HG03442 (cell line): Measurements from ENCODE around the gene YPEL3.
"Not testable (repeated sequence)": the region's sequence is repeated elsewhere in the genome, so short reads cannot be mapped to it uniquely, and the experiment has no call there.

Experiments
- ATAC-seq: cut with Tn5 transposase; IDR thresholded peaks from one replicate; pipeline ENCODE4 v1.9.1; 2021; ENCODE audit warnings: mild to moderate bottlenecking, moderate library complexity; ENCODE audit not compliant: unreplicated experiment

YPEL3 gene

DNA sequence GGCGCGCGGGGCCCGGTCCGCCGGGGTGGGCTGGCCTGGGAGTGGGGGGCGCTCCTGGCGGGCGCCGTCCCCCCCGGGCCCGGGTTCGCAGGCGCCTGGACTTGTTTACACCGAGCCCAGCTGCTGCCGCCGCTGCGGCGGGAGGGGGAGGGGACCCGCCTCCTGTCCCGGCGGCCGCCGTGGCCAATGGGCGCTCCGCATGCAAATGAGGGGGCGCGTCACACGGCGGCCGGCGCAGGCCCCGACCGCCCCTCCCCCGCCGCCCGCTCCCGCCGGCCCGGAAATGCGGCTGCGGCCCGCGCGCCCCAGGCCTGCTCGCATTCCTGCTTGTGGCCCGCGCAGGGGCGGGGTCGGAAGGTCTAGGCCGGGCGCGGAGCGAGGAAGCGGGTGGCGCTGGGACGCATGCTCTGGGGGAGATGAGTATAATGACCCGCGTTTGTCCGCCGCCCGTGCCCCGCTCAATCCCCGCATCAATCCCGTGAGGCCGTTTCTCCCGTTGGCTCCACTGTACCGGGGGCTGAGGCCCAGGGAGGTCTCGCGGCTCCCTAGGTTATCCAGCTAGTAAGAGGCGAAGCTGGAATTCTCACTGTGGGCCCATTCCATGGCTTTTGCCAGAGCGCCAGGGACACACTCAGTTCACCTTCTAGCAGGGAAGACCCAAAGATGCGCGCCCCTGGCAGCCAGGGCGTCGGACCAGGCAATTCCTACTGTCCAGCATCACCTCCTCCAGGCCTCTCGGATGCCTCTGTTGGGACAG is at the start of gene YPEL3:
Gene YPEL3 (minus strand): TSS at position 109 of the 757 bp plus-strand sequence. CDS start 731 bp downstream, outside the sequence.
- no peak for ATAC-seq

GRCh38 chr16:30145657-30146056 is 49.6 kb upstream of the YPEL3 start:
- no peak for ATAC-seq

- ATAC-seq = no peak
These were observed 48.9 kb upstream of the YPEL3 start for GRCh38 chr16:30144917-30145316.

DNA sequence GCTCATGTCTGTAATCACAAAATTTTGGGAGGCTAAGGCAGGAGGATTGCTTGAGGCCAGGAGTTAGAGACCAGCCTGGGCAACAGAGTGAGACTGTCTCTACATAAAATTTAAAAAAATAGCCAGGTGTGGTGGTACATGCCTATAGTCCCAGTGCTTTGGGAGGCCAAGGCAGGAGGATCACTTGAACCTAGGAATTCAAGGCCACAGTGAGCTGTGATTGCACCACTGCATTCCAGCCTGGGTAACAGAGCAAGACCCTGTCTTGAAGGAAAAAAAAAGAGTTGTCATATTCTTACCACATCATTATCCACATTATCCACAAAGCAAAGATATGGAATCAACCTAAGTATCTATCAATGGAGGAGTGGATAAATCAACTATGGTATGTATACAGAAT is 48.0 kb upstream of the YPEL3 start:
- ATAC-seq = no peak

- ATAC-seq = no peak
These were observed 47.3 kb upstream of the YPEL3 start for GRCh38 chr16:30143347-30143702.

GRCh38 chr16:30142672-30143346 is 46.8 kb upstream of the YPEL3 start:
- ATAC-seq = no peak

DNA sequence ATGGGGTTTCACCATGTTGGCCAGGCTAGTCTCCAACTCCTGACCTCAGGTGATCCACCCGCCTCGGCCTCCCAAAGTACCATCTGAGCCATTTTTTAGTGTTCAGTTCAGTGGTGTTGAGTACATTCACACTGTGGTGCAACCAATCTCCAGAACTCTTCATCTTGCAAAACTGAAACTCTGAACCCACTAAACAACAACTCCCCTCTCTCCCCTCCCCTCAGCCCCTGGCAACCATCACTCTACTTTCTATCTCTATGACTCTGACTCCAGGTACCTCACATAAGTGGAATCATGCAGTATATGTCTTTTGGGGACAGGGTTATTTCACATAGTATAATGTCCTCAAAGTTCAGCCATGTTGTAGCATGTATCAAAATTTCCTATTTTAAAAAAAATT is 45.7 kb upstream of the YPEL3 start:
- ATAC-seq = no peak

DNA sequence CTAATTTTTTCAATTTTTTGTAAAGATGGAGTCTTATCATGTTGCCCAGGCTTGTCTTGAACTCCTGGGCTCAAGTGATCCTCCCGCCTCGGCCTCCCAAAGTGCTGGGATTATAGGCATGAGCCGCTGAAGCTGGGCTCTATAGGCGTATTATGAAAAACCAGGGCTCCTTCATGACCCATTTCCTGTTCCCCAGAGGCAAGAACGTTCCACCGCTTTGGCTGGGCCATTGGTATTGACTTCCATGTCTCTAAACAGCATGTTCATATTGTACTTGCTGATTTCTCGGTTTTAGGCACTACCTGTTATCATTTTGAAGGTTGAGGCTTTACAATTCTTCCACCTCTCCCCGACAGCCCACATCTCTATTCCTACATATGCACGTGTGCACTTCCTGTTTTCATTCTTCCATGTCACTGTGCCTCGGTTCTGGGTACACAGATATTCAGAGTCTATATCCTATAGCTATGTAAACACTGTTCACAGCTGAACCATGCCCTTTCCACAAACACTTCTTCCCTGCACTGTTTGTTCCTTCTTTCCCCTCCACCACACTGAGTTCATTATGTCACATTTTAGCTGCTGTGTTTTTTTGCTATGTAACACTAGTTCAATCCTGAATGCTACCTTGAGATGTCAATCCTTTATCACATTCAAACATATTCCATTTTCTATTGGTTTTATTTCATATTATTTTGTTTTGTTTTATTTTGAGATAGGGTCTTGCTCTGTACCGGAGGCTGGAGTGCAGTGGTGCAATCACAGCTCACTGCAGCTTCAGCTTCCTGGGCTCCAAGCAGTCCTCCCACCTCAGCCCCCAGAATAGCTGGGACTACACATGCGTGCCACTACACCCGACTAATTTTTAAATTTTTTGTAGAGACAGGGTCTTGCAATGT is 43.8 kb upstream of the YPEL3 start:
- no peak for ATAC-seq

- ATAC-seq = no peak
These were observed 41.9 kb upstream of the YPEL3 start for GRCh38 chr16:30137897-30138296.

DNA sequence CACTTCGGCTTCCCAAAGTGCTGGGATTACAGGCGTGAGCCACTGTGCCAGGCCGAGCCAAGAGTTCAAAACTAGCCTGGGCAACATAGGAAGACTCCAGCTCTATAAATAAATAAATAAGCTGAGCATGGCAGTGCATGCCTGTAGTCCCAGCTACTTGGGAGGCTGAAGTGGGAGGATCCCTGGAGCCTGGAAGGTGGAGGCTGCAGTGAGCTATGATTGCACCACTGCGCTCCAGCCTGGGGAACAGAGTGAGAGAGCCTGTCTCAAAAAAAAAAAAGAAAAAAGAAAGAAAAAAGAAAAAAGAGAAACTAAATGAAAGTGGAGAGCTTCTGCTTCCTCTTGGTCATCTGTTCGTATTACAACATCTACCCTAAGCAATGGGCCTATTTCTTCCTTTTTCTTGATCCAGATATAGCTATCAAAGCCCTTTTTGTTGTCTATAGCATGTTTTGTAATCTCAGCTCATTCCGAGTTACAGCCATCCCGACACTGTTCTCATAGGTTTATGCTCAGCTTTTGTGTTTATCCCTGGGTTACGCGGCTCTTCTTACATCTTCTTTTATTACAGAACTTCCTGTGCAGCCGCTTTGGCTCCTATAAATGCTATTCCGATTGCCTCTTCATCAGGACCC is 41.1 kb upstream of the YPEL3 start:
- ATAC-seq = no peak

DNA sequence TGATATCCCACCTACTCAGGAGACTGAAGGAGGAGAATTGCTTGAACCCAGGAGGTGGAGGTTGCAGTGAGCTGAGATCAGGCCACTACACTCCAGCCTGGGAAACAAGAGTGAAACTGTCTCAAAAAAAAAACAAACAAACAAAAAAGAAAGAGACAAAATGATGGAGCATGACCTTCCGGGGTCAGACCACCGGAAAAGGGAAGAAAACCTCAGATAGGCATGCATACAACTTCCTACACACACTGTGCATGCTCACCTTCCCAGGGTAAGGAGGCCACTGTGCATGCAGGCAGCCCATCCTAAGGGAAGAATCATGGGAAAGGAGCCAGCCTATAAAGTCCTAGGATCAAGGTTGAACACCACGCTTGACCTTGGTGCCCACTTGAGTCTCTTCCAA is 36.6 kb upstream of the YPEL3 start:
- ATAC-seq = no peak

- no peak for ATAC-seq
These were observed 36.0 kb upstream of the YPEL3 start for GRCh38 chr16:30131869-30132475.

- no peak for ATAC-seq
These were observed 32.0 kb upstream of the YPEL3 start for GRCh38 chr16:30127993-30128392.

DNA sequence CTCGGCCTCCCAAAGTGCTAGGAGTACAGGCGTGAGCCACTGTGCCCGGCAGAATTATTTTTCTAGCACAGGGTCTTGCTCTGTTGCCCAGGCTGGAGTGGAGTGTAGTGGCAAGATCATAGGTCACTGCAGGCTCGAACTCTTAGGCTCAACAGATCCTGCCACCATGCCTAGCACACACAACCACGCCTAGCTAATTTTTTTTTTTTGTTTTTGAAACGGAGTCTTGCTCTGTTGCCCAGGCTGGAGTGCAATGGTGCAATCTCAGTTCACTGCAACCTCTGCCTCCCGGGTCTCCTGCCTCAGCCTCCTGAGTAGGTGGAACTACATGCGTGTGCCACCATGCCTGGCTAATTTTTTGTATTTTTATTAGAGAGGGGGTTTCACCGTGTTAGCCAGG is 29.7 kb upstream of the YPEL3 start:
- ATAC-seq = not testable (repeated sequence)

DNA sequence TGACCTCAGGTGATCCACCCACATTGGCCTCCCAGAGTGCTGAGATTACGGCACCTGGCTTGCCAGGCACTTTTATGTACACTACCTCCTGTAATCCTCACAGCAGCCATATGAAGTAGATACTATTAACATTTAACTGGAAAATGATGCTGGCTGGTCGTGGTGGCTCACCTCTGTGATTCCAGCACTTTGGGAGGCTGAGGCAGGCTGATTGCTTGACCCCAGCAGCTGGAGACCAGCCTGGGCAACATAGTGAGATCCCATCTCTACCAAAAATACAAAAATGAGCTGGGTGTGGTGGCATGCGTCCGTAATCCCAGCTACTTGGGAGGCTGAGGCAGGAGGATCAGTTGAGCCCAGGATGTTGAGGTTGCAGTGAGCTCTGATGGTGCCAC is 29.0 kb upstream of the YPEL3 start:
- no peak for ATAC-seq

- peak; percentile 11 for ATAC-seq
These were observed 26.7 kb upstream of the YPEL3 start for GRCh38 chr16:30122604-30123160.

DNA sequence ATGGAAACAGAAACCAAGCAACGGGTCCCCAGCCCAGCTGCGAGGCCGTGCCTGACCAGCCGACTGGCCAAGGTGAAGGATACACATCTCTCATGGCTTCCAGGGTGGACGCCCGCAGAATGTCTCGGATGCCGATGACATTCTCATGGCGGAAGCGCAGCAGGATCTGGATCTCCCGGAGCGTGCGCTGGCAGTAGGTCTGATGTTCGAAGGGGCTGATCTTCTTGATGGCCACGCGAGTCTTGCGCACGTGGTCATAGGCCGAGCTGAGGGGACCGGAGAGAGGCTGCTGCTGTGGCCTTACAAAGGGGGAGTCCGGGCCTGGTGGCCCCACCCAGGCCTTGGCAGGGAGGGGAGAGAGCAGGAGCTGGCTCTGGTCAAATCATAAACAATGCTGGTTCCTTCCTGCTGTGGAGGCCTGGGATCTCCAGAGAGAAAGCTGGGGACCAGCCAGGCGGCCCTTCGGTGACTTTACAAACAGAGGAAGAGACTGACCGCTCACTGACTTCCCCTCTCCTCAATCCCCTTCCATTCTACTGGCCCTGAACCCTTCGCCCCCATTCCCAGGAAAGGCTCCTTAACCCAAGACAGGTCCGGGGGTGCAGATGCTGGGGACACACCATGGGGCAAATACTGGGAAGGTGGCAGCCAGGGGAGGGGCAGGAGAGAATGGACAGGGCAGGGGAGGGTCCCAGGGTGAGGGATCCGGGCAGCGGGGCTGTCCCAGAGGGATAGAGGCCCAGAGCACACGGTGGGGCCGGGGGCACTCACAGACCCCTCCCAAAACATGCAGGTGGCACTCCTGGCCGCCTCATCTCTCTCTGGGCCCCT is 25.9 kb upstream of the YPEL3 start:
- ATAC-seq = no peak

DNA sequence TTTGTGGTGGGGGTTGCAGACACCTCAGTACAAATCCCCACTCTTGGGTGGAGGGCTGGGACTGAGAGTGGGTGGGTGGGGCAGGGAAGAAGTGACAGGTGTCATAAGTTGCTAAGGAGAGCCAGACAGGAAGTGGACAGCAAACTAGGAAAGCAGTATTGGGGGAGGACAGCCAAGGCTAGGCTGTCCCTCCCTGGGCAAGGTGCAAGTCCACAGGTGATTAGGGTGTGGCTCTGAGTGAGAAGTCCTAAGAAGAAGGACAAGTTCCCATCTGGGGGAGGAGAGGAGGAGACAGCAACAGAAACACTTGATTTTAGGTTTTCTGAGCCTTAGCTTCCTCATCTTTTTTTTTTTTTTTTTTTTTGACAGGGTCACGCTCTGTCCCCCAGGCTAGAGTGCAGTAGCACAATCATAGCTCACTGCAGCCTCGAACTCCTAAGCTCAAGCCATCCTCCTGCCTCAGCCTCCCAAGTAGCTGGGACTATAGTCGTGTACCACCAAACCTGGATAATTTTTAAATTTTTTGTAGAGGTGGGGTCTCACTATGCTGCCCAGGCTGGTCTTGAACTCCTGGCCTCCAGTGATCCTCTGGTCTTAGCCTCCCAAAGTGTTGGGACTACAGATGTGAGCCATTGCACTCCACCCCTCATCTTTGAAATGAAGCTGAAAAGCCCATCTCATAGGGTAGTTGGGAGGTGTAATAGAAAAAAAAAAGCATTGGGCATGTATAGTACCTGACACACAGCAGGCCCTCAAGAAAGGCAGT is 24.5 kb upstream of the YPEL3 start:
- ATAC-seq = no peak

DNA sequence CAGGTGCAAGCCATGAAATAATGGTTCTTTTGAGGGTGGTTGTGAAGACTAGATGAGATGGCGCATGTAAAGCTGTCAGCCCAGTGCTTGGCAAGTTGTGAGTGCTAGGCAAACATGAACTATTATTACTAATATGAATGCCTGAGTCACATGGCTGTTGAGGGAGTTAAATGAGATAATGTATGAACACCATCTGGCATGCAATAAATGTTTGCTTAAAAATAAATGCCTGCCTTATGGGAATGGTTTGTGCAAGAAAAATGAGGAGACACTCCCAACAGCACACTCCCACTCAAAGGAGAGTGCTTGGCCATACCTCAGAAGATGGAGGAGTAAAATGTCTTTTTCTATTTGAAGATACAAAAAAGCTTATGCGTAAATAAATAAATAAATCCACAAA is 23.4 kb upstream of the YPEL3 start:
- no peak for ATAC-seq
